Body of pancreas (tissue), 4 donors: ENCODE results near the gene PDZD7. TPM values are rescaled to one million over a fixed set of nuclear protein-coding genes. Genes with fewer than 3 reads are reported as not detected.

Source experiments
- ATAC-seq: fragments of 150-250 bp; one replicate; pipeline ENCODE4 v1.9.1; 2016
- DNase-seq, 4 donors: peaks; one replicate each; pipeline ENCODE4 v3.0.0-alpha.2; 2019
- H3K27ac ChIP-seq, 4 donors: fragments of 200-600 bp; sonication (generic); 1 replicate in 3 of 4; 2 replicates in 1 of 4; pipeline versions ENCODE4 v1.5.1 to v1.6.1; 2016 to 2019; ENCODE audit warnings: mild to moderate bottlenecking in 1 of 4, mixed read lengths in 1 of 4, moderate library complexity in 1 of 4
- H3K27me3 ChIP-seq, 2 donors: fragments of 200-600 bp; sonication (generic); one replicate each; pipeline ENCODE4 v1.6.0; 2016; ENCODE audit warnings: mild to moderate bottlenecking in 1 of 2
- H3K36me3 ChIP-seq, 2 donors: fragments of 200-600 bp; sonication (generic); replicated peaks in 1 of 2; 2 replicates each; pipeline ENCODE4 v1.5.1; 2016; ENCODE audit warnings: low read depth in 2 of 2; ENCODE audit not compliant: insufficient read depth in 1 of 2
- H3K4me1 ChIP-seq: fragments of 200-600 bp; sonication (generic); one replicate; pipeline ENCODE4 v1.6.0; 2016
- H3K4me3 ChIP-seq, 2 donors: fragments of 200-600 bp; sonication (generic); 1 replicate in 1 of 2; 2 replicates in 1 of 2; pipeline ENCODE4 v1.5.1; 2016 to 2019
- H3K9me3 ChIP-seq, 3 donors: fragments of 200-600 bp; sonication (generic); 1 replicate in 2 of 3; 2 replicates in 1 of 3; pipeline ENCODE4 v1.5.1; 2016
- CTCF ChIP-seq, 7 experiments: fragments of 450-650 bp in 4 of 7; fragments of 200-600 bp in 3 of 7; sonication (generic) in 3 of 7; IDR thresholded peaks; one replicate each; pipeline ENCODE4 v1.5.1; 2016 to 2019; ENCODE audit warnings: antibody characterized with exemption in 7 of 7
- POLR2A ChIP-seq, 3 donors: fragments of 450-650 bp; IDR thresholded peaks; one replicate each; pipeline ENCODE4 v1.6.1; 2016; ENCODE audit warnings: antibody characterized with exemption in 3 of 3, mild to moderate bottlenecking in 2 of 3
- WGBS, 2 donors: methylation state at CpG; one replicate each; pipeline ENCODE4 v1.1.5; 2017; 5-methylcytosine and 5-hydroxymethylcytosine counted together
- intact Hi-C: fragments of 100-400 bp; cut with DNase I; formaldehyde crosslinking; loops from one replicate; pipeline ENCODE4 v1.15.1; 2023
- total RNA-seq, 2 donors: library from RNA; depleted of rRNA; stranded (reverse); fragments of >200 nt; gene quantifications; one replicate each; pipeline ENCODE4 v1.1.0, GENCODE V29; 2016

The PDZD7 gene
- total RNA-seq, 2 donors from 2014 or later = 0.52 to 0.66 TPM

GRCh38 chr10:101061624-101062231, 30.8 kb upstream of the PDZD7 start, which contains the start of gene KAZALD1:
TSS of gene KAZALD1 (plus strand) at chr10:101061989. CDS start at chr10:101062593, 604 bp downstream.
- peak in 3 of 4 donors; percentile 18 to 33 (median 26) for DNase-seq
- TF ChIP-seq CTCF (IDR thresholded peaks at IDR 0.05) = no peak
- TF ChIP-seq POLR2A (IDR thresholded peaks at IDR 0.05) = no peak
- Histone ChIP-seq H3K9me3 (no peaks in the 10 kb centered on the region), H3K27me3 (no peaks in the 10 kb centered on the region), H3K4me3 (peak within 1 kb of the TSS; percentile 70 to 90), H3K4me1 (peaks cover 51% of the 10 kb centered on the region), H3K27ac (peak within 1 kb of the TSS; percentile 78 to 97 (median 96)), H3K36me3 (no peaks in the 10 kb centered on the region)
- 60 to 79% methylated on average over 31 of the region's 31 CpGs for WGBS, 2 donors
- no peak for ATAC-seq
- intact Hi-C loops = no loop called here

GRCh38 chr10:101060951-101061623, 30.2 kb upstream of the PDZD7 start:
- 6 to 60% methylated on average over 2 to 58 of the region's 67 CpGs for WGBS, 2 donors
- peak; percentile 87 for ATAC-seq
- TF ChIP-seq CTCF (IDR thresholded peaks at IDR 0.05) (peak in 2 of 7 experiments; percentile 1 to 3), POLR2A (IDR thresholded peaks at IDR 0.05) (peak; percentile 7 to 69 (median 64))
- Histone ChIP-seq H3K4me3 (peak overlapping the region; percentile 70 to 90), H3K4me1 (peaks cover 45% of the 10 kb centered on the region), H3K9me3 (no peaks in the 10 kb centered on the region), H3K27me3 (no peaks in the 10 kb centered on the region), H3K36me3 (no peaks in the 10 kb centered on the region), H3K27ac (peak overlapping the region; percentile 78 to 97 (median 96))
- peak; percentile 91 to 96 (median 93) for DNase-seq
- intact Hi-C loops = no loop called here

DNA sequence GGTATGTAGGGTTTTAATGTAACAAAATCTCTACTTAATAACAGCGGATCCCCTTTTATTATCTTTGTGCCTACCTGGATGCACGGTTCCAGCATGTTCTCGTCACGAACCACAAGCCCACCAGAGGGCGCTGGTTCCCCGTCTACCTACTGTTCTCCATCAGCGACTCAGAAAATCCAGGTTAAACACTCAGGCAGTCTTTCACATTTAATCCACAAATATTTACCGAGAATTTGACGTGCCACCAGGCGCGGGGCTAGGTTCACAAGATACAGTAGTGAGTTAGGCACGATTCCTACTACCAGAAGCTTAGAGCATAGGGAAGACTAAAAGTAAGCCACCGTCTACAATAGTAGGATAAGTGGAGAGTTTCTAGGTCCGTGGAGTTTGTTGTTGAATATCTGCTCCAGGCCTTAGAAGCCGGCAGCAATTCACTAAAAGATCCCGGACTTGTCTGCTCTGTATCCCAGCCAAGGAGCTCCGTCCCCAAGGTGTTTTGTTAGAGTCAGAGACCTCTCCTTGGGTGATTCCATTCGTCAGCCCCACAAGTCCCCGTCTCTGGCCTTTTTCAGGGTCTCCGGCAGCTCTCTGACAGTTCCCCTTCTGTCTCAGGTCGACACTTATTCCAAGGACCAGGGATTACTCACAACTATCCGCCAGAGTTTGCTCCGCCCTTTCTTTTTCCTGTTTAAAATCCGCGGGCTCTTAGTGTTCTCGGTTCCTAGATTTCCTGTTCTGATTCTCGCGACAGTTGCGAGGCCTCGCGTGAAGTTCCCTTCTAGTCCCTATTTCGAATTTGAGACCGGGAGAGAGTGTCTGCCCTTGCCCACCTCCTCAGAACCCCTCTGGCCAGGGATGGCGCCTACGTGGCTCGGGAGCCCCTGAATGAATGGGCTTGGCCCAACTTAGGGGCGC, 29.4 kb upstream of the PDZD7 start:
- Histone ChIP-seq H3K4me1 (peaks cover 37% of the 10 kb centered on the region), H3K27me3 (no peaks in the 10 kb centered on the region), H3K27ac (peak overlapping the region; percentile 78 to 97 (median 96)), H3K4me3 (peak overlapping the region; percentile 70 to 90), H3K36me3 (no peaks in the 10 kb centered on the region), H3K9me3 (no peaks in the 10 kb centered on the region)
- DNase-seq (peak; percentile 93 to 97 (median 96)), ATAC-seq (peak; percentile 84)
- intact Hi-C loops = no loop called here
- TF ChIP-seq CTCF (IDR thresholded peaks at IDR 0.05) (peak; percentile 74 to 86 (median 83)), POLR2A (IDR thresholded peaks at IDR 0.05) (no peak)
- 0 to 1% methylated on average over 36 to 37 of the region's 37 CpGs for WGBS, 2 donors

GRCh38 chr10:101056365-101057151, 25.6 kb upstream of the PDZD7 start:
- intact Hi-C loops = no loop called here
- Histone ChIP-seq H3K27me3 (no peaks in the 10 kb centered on the region), H3K27ac (no peak overlapping the region), H3K4me1 (peaks cover 19% of the 10 kb centered on the region), H3K9me3 (no peaks in the 10 kb centered on the region), H3K4me3 (no peak overlapping the region), H3K36me3 (no peaks in the 10 kb centered on the region)
- no peak for TF ChIP-seq POLR2A (IDR thresholded peaks at IDR 0.05)
- no peak for TF ChIP-seq CTCF (IDR thresholded peaks at IDR 0.05)
- DNase-seq (no peak), ATAC-seq (no peak)
- 90 to 94% methylated on average over 4 of the region's 4 CpGs for WGBS, 2 donors
